HG02884 (cell line): ENCODE results near the gene TSPAN16.

Experiments used
- ATAC-seq: cut with Tn5 transposase; IDR thresholded peaks from one replicate; pipeline ENCODE4 v1.9.1; 2021; ENCODE audit warnings: mild to moderate bottlenecking, moderate library complexity; ENCODE audit not compliant: unreplicated experiment

TSPAN16 gene, protein sequence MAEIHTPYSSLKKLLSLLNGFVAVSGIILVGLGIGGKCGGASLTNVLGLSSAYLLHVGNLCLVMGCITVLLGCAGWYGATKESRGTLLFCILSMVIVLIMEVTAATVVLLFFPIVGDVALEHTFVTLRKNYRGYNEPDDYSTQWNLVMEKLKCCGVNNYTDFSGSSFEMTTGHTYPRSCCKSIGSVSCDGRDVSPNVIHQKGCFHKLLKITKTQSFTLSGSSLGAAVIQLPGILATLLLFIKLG

DNA sequence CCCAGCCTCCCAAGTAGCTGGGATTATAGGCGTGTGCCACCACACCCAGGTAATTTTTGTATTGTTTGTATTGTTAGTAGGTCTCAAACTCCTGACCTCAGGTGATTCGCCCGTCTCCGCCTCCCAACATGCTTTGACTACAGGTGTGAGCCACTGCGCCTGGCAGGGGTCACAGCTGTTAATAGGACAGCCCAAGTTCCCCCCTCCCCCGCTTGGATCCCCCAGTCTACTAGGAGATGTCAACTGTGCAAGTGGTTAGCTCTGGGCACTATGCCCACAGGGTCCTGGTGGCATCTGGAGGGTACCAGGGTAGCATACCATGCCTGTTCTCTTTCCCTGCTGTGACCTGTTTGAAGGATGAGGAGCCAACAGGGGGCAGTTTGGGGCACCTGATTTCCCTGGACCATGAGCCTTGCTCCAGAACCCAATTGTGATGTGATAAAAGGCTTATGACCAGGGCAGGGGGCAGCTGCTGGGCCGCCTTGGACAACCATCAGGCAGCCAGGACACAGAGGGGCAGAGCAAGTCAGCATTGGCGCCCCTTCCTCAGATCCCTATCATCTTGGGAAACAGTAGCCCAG is at the start of gene TSPAN16:
Gene TSPAN16, plus strand, starts transcription at position 496 of the 581 bp plus-strand sequence. CDS start 138 bp downstream, outside the sequence.
- no peak for ATAC-seq

DNA sequence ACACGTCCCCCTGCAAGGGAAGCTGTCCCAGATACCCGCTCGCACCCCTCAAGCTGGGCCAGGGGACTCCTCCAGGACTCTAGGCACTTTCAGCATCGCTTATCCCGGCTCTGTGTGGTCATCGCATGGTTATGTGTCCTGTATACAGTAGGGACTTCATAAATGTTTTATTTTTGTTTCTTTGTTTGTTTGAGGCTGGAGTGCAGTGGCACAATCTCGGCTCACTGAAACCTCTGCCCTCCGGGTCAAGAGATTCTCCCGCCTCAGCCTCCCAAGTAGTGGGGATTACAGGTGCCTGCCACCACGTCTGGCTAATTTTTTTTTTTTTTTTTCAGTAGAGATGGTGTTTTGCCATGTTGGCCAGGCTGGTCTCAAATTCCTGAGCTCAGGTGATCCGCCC is 49.0 kb upstream of the TSPAN16 start:
- no peak for ATAC-seq

DNA sequence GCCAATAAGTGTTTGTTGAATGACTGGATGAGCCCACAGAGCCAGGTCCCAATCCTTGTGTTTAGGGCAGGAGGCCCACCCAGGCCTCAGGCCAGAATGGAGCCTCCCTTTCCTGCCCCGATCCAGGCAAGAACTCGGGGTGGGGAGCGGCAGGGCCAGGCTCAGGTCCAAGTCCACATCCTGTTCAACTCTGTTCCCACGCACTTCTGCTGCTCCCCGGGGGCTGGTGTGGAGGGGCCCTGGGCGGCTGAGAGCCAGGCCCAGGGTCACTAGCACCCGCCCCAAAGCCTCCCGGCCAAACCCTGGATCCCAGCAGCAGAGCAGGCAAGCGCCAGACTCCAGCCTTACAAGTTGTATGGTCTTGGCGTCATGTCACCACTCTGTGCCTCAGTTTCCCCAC is 48.6 kb upstream of the TSPAN16 start:
- no peak for ATAC-seq

DNA sequence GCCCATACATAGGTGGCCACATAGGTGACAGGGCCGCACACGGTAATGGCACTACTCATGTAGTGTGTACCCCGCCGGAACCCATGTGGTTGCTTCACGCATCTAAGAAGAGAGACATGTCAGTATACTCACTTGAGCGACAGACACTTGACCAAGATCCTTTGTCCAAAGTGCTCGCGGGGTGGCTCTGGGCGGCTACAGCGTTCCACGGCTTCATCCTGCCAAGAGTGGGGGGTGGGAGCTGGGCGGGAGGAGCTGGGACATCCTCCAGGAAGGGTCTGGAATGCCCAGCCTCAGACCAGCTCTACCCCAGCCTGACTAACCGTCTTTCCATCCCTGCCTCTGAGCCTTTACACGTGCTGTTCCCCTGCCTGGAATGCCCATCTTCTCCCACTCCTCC is 48.0 kb upstream of the TSPAN16 start:
- ATAC-seq: no peak

- no peak for ATAC-seq
Observed at GRCh38 chr19:11248852-11249251, 47.1 kb upstream of the TSPAN16 start.

- no peak for ATAC-seq
Observed at GRCh38 chr19:11251217-11251616, 44.7 kb upstream of the TSPAN16 start.

- no peak for ATAC-seq
Observed at GRCh38 chr19:11251650-11252314, 44.2 kb upstream of the TSPAN16 start.

- ATAC-seq: no peak
Observed at GRCh38 chr19:11252665-11253355, 43.1 kb upstream of the TSPAN16 start.

DNA sequence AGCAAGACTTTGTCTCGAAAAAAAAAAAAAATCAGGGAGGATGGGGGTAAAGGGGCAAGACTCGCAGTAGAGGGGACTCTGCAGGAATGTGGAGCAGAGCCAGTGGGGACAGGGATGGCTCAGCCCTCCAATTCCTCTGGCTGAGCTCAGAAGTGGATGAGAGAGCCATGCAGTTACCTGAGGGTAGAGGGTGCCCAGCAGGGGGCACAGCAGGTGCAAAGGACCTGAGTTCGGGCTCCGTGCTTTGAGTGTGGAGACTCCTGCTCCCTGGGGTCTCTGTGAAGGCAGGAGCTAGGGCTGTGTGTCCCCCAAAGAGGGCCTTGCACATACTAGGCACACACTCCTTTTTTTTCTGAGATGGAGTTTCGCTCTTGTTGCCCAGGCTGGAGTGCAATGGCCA is 41.3 kb upstream of the TSPAN16 start:
- no peak for ATAC-seq

DNA sequence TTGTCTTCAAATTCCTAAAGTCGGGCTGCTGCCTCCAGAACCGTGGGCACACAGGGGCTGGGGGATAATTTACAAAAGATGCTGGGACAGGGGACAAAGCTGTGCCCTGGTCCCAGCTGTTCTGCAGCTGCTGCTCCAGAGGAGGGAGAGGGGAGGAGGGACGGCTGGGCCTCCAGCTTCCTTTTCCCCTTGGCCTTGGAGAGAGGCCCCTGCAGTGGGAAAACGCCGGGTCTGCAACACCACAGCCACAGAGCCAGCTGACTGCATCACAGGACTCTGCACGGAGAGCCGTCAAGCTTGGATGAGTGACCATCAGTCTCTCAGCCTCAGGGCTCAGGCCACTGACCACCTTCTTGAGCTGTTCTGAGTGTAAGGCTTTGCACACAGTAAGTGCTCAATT is 39.8 kb upstream of the TSPAN16 start:
- ATAC-seq: no peak

DNA sequence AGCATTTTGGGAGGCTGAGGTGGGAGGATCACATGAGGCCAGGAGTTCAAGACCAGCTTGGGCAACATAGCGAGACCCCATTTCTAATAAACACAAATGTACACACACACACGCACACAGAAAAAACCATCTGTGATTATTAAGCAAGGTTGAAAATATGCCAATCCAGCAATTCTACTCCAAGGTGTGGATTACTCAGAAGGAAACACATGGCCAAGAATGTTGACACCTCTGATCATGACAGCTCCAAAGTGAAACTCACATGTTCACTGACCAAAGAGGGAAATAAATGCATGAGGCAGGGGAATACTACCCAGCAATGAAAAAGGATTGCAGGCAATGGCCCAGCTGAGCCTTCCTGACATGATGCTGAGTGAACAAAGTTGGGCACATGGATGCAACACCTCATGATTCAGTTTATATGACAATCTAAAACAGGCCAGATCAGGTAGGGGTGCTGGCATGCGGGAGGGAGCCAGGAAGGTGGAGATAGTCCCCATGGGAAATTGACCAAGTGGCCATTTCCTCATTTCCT is 38.0 kb upstream of the TSPAN16 start:
- ATAC-seq: no peak

GRCh38 chr19:11260996-11261395 is 35.0 kb upstream of the TSPAN16 start:
- no peak for ATAC-seq

GRCh38 chr19:11261431-11261970 is 34.5 kb upstream of the TSPAN16 start:
- no peak for ATAC-seq

DNA sequence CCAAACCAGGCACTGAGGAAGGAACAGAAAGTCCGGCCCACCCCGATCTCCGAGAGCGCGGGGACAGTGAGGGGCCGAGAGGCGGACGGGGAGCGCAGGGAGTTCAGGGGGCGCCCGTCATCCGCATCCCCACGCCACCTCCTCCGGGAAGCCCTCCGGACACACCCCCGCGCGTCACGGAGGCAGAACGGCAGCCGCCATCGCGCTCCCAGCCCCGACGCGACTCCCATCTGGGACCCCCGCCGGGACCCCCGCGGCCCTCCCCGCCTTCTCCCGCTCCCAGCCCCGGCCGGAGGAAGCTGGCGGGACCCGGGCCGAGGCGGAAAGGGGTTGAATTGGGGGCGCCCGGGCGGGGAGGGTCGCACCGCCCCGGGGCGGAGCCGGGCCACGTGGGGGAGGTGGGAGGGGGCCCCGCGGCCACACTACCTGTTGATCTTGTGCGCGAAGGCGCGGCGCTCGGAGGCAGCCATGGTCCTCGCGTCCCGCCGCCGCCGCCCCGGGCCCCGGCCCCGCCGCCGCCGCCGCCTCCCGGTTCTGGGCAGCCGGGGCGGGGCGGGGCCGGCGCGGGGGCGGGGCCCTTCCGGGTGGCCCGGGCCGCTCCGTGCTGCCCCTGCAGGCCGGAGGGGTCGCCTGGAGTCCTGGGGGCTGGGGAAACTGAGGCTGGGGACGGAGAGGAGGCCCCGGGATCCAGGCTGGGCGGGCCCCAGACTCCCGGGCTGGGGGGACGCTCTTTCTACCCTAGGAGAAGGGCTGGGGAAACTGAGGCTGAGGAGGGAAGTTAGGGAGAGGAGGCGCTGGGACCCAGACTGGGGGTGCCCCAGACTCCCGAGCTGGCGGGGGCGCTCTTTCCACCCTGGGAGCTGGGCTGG is 33.8 kb upstream of the TSPAN16 start, which contains the start of gene DOCK6:
Gene DOCK6, minus strand, starts transcription at position 554 of the 869 bp plus-strand sequence. Its CDS starts 84 bp downstream, at position 470.
- ATAC-seq: no peak

GRCh38 chr19:11263726-11264125 is 32.2 kb upstream of the TSPAN16 start:
- ATAC-seq: no peak

DNA sequence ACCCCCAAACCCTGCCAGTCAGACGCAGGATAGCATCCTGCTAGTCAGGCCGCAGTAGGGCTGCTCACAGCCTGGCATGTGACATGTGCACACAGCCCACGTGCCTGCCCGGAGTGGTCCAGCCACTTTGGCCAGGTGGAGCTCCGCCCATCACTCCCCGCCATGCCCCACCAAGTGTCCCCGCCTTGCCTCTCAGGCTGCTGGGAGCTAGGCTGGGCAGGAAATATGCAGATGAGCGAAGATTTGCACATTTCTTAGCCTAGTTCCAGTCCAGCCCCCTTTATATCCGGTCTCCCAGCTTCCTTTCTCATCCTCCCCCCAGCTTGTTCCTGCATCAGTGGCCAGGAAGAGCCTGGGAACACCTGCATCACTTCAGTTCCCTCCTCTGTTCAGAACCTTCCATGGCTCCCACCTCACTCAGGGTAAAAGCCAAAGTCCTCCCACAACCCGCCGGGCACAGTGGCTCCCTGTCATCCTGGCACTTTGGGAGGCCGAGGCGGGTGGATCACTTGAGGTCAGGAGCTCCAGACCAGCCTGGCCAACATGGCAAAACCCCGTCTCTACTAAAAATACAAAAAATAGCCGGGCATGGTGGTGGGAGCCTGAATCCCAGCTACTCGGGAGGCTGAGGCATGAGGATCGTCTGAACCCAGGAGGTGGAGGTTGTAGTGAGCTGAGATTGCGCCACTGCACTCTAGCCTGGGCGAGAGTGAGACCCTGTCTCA is 31.3 kb upstream of the TSPAN16 start:
- ATAC-seq: no peak

GRCh38 chr19:11265177-11265784 is 30.7 kb upstream of the TSPAN16 start:
- ATAC-seq: no peak

DNA sequence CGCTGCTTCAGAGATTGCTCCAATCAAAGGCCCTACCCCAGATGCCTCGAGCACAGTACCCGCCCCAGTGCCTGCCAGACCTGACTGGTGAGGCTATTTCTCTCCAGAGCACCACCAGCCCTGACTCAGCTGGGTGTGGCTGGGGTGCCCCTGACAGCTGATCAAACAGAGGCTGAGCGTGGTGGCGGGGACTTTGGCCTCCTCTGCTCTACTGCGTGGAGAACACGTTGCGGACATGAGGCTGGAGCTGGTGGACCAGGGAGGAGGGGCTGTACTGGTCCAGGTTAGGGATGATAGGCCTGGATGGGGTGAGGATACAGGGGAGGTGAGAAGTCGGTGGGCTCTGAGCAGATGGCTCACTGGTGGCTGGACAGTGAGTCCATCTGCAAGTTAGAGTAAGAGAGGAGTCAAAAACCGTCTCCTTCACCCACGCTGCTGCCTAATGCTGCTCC is 30.1 kb upstream of the TSPAN16 start:
- ATAC-seq: no peak
